Caco-2 (cell line): ENCODE results near the gene MADD. TPM values are rescaled to one million over a fixed set of nuclear protein-coding genes. Genes with fewer than 3 reads are reported as not detected.

Experiments used
- BruUV-seq: library from RNA; stranded (reverse); fragments of 400-500 nt; replicated peaks from 2 replicates; lab custom pipeline; 2021; lab: Mats Ljungman, UMichigan
- CTCF ChIA-PET: fragments of 300-600 bp; sonication (Branson Sonifier 250); formaldehyde crosslinking; loops from one replicate; lab custom pipeline; 2022; ENCODE audit warnings: antibody characterized with exemption; lab: Charles Lee
- POLR2A ChIA-PET: fragments of 300-600 bp; sonication (Branson Sonifier 250); formaldehyde crosslinking; loops from one replicate; lab custom pipeline; 2022; ENCODE audit warnings: antibody characterized with exemption; lab: Charles Lee
- DNase-seq, 2 experiments: peaks; one replicate each; pipeline versions ENCODE4 v3.0.0 to v3.0.0-alpha.2; 2020 to 2022
- H3K27me3 ChIP-seq: replicated peaks from 2 replicates; pipeline ENCODE4 v1.6.0; 2011; ENCODE audit warnings: low read length; ENCODE audit not compliant: control insufficient read depth, insufficient read depth
- H3K36me3 ChIP-seq: 2 replicates; pipeline ENCODE4 v1.5.1; 2011; ENCODE audit warnings: low read length; ENCODE audit not compliant: control insufficient read depth, insufficient read depth
- H3K4me1 ChIP-seq: fragments of 250-450 bp; sonication (Bioruptor Pico); 2 replicates; pipeline ENCODE4 v1.5.1; 2020; ENCODE audit warnings: mild to moderate bottlenecking
- H3K4me3 ChIP-seq: 2 replicates; pipeline ENCODE4 v1.5.1; 2011; ENCODE audit warnings: low read depth, mild to moderate bottlenecking, control low read depth, low read length
- H3K9me3 ChIP-seq: fragments of 250-450 bp; sonication (Bioruptor Pico); 2 replicates; pipeline ENCODE4 v1.5.1; 2020; ENCODE audit warnings: mild to moderate bottlenecking, moderate library complexity
- H3K27ac Mint-ChIP-seq: one replicate; pipeline ENCODE4 v1.8.0; 2022; ENCODE audit warnings: mixed read lengths; ENCODE audit not compliant: unreplicated experiment
- H3K27me3 Mint-ChIP-seq: one replicate; pipeline ENCODE4 v1.8.0; 2022; ENCODE audit warnings: mixed read lengths; ENCODE audit not compliant: insufficient read depth, unreplicated experiment
- H3K36me3 Mint-ChIP-seq: one replicate; pipeline ENCODE4 v1.8.0; 2022; ENCODE audit warnings: mild to moderate bottlenecking, mixed read lengths; ENCODE audit not compliant: insufficient read depth, unreplicated experiment
- H3K4me1 Mint-ChIP-seq: one replicate; pipeline ENCODE4 v1.8.0; 2022; ENCODE audit warnings: low read depth, mixed read lengths; ENCODE audit not compliant: unreplicated experiment
- H3K4me3 Mint-ChIP-seq: one replicate; pipeline ENCODE4 v1.8.0; 2022; ENCODE audit warnings: mild to moderate bottlenecking, moderate library complexity, mixed read lengths; ENCODE audit not compliant: unreplicated experiment
- H3K9me3 Mint-ChIP-seq: one replicate; pipeline ENCODE4 v1.8.0; 2022; ENCODE audit warnings: mixed read lengths; ENCODE audit not compliant: unreplicated experiment
- CTCF ChIP-seq, 2 experiments: fragments of 200-600 bp in 1 of 2; IDR thresholded peaks; 1 replicate in 1 of 2; 2 replicates in 1 of 2; pipeline versions ENCODE4 v1.5.1 to v1.8.0; 2011 to 2022; ENCODE audit warnings: antibody characterized with exemption in 1 of 2, control low read depth in 1 of 2, inconsistent platforms in 1 of 2, low read depth in 1 of 2, low read length in 1 of 2, mild to moderate bottlenecking in 1 of 2, moderate library complexity in 1 of 2; ENCODE audit not compliant: insufficient read depth in 1 of 2, severe bottlenecking in 1 of 2, unreplicated experiment in 1 of 2
- intact Hi-C: fragments of 100-400 bp; cut with micrococcal nuclease; formaldehyde crosslinking; loops from one replicate; pipeline ENCODE4 v1.10.0; 2022; ENCODE audit not compliant: unreplicated experiment
- total RNA-seq: library from RNA; stranded (reverse); gene quantifications from 2 replicates; pipeline ENCODE4 v1.2.3, GENCODE V29; 2022

MADD gene
- total RNA-seq, 1 experiment from 2014 or later, result 63.8 TPM

GRCh38 chr11:47225552-47226400 lies 44.2 kb upstream of the MADD start:
- Histone ChIP-seq H3K36me3 (no peaks in the 10 kb centered on the region), H3K4me3 (no peak overlapping the region), H3K4me1 (no peaks in the 10 kb centered on the region), H3K9me3 (no peaks in the 10 kb centered on the region), H3K27me3 (no peaks in the 10 kb centered on the region)
- H3K27ac Mint-ChIP-seq, result no peak overlapping the region
- no peaks in the 10 kb centered on the region for H3K9me3 Mint-ChIP-seq
- no peak for DNase-seq
- no TSS peak for BruUV-seq
- intact Hi-C loops, result no loop called here
- peaks cover 26% of the 10 kb centered on the region for H3K36me3 Mint-ChIP-seq
- TF ChIP-seq CTCF (IDR thresholded peaks at IDR 0.05; ENCODE audit: insufficient read depth in 1 of 2, low read depth in 1 of 2, low read length in 1 of 2, severe bottlenecking in 1 of 2, unreplicated experiment in 1 of 2), result no peak
- H3K27me3 Mint-ChIP-seq, result no peaks in the 10 kb centered on the region
- CTCF ChIA-PET, result no interaction called here
- POLR2A ChIA-PET, result interaction anchor here (1.1 kb wide), 1 partner anchor 10 kb away, joined by 5 read pairs; no protein-coding TSS in a partner anchor
- H3K4me1 Mint-ChIP-seq, result no peaks in the 10 kb centered on the region
- no peak overlapping the region for H3K4me3 Mint-ChIP-seq

- H3K4me3 ChIP-seq, result no peak overlapping the region
- peaks cover 12% of the 10 kb centered on the region for H3K4me1 ChIP-seq
- H3K27me3 ChIP-seq, result no peaks in the 10 kb centered on the region
- no peaks in the 10 kb centered on the region for H3K9me3 Mint-ChIP-seq
- no peak overlapping the region for H3K27ac Mint-ChIP-seq
- H3K4me1 Mint-ChIP-seq, result peaks cover 4% of the 10 kb centered on the region
- DNase-seq, result no peak
- no peaks in the 10 kb centered on the region for H3K36me3 ChIP-seq
- H3K9me3 ChIP-seq, result no peaks in the 10 kb centered on the region
- H3K36me3 Mint-ChIP-seq, result peaks cover 31% of the 10 kb centered on the region
- H3K27me3 Mint-ChIP-seq, result no peaks in the 10 kb centered on the region
- POLR2A ChIA-PET, result no interaction called here
- TF ChIP-seq CTCF (IDR thresholded peaks at IDR 0.05; ENCODE audit: insufficient read depth in 1 of 2, low read depth in 1 of 2, low read length in 1 of 2, severe bottlenecking in 1 of 2, unreplicated experiment in 1 of 2), result no peak
- no peak overlapping the region for H3K4me3 Mint-ChIP-seq
- intact Hi-C loops, result no loop called here
- BruUV-seq, result no TSS peak
- CTCF ChIA-PET, result no interaction called here
These were observed 40.8 kb upstream of the MADD start for GRCh38 chr11:47229161-47229560.

- ChIA-PET POLR2A (interaction anchor here (0.5 to 2.9 kb wide), 6 partner anchors 10 to 70 kb away, joined by 3 to 18 read pairs (median 8); partner anchors contain the start of genes ACP2 and DDB2), CTCF (interaction anchor here (0.7 to 2.5 kb wide), 8 partner anchors 12 to 179 kb away, joined by 3 to 28 read pairs (median 4); partner anchors contain the start of genes ACP2 and NR1H3)
- Mint-ChIP-seq H3K27me3 (no peaks in the 10 kb centered on the region), H3K27ac (no peak overlapping the region), H3K36me3 (peaks cover 34% of the 10 kb centered on the region), H3K4me3 (no peak overlapping the region), H3K4me1 (peaks cover 12% of the 10 kb centered on the region), H3K9me3 (no peaks in the 10 kb centered on the region)
- Histone ChIP-seq H3K4me3 (no peak overlapping the region), H3K4me1 (peaks cover 19% of the 10 kb centered on the region), H3K9me3 (no peaks in the 10 kb centered on the region), H3K36me3 (peaks cover 1% of the 10 kb centered on the region; the same call in 1 of the 2 replicates), H3K27me3 (no peaks in the 10 kb centered on the region)
- no peak for TF ChIP-seq CTCF (IDR thresholded peaks at IDR 0.05; ENCODE audit: insufficient read depth in 1 of 2, low read depth in 1 of 2, low read length in 1 of 2, severe bottlenecking in 1 of 2, unreplicated experiment in 1 of 2)
- BruUV-seq, result no TSS peak
- DNase-seq, result no peak
- intact Hi-C loops, result loop anchor here (5.0 kb wide), 1 partner anchor 56 kb away; the partner anchor contains the start of gene ARFGAP2
These were observed 36.9 kb upstream of the MADD start for GRCh38 chr11:47233051-47233450.
